GM18505 (cell line): ENCODE data around the gene SYNPO2.

ENCODE experiments used
- ATAC-seq: cut with Tn5 transposase; IDR thresholded peaks from one replicate; pipeline ENCODE4 v1.9.1; 2021; ENCODE audit not compliant: unreplicated experiment
- POLR2A ChIP-seq: IDR thresholded peaks from 4 replicates; pipeline ENCODE4 v1.6.1; 2011; ENCODE audit warnings: borderline replicate concordance; ENCODE audit not compliant: insufficient read depth, insufficient read length; ENCODE audit errors: extremely low read depth

SYNPO2 gene

GRCh38 chr4:119025916-119026661 is 137.4 kb downstream of the SYNPO2 start:
- ATAC-seq, result no peak
- no peak for TF ChIP-seq POLR2A

- TF ChIP-seq POLR2A, result no peak
- no peak for ATAC-seq
Observed at GRCh38 chr4:119026662-119027444, 138.2 kb downstream of the SYNPO2 start.

GRCh38 chr4:119027811-119028210 is 139.2 kb downstream of the SYNPO2 start:
- TF ChIP-seq POLR2A, result no peak
- no peak for ATAC-seq

- no peak for ATAC-seq
- no peak for TF ChIP-seq POLR2A
Observed at GRCh38 chr4:119028296-119028695, 139.6 kb downstream of the SYNPO2 start.

GRCh38 chr4:119029847-119030535 is 141.3 kb downstream of the SYNPO2 start:
- ATAC-seq, result no peak
- no peak for TF ChIP-seq POLR2A

- ATAC-seq, result no peak
- TF ChIP-seq POLR2A, result no peak
Observed at GRCh38 chr4:119030536-119030890, 141.9 kb downstream of the SYNPO2 start.

- ATAC-seq, result no peak
- no peak for TF ChIP-seq POLR2A
Observed at GRCh38 chr4:119031218-119031617, 142.6 kb downstream of the SYNPO2 start.

- ATAC-seq, result no peak
- TF ChIP-seq POLR2A, result no peak
Observed at GRCh38 chr4:119032921-119033685, 144.4 kb downstream of the SYNPO2 start.

- no peak for TF ChIP-seq POLR2A
- ATAC-seq, result no peak
Observed at GRCh38 chr4:119034276-119035008, 145.8 kb downstream of the SYNPO2 start.

GRCh38 chr4:119035951-119036737 is 147.5 kb downstream of the SYNPO2 start:
- ATAC-seq, result no peak
- TF ChIP-seq POLR2A, result no peak

GRCh38 chr4:119037709-119038108 is 149.1 kb downstream of the SYNPO2 start:
- no peak for ATAC-seq
- no peak for TF ChIP-seq POLR2A
